NCI-H1092 treated with DMSO at 0.1 percent for 48 hours (cell line): ENCODE measurements around the gene MCM3AP.
"Not testable (repeated sequence)": the region's sequence is repeated elsewhere in the genome, so short reads cannot be mapped to it uniquely, and the experiment has no call there.

Source experiments
- DNase-seq: peaks from one replicate; lab custom pipeline; 2025; lab: John Stamatoyannopoulos, UW

The MCM3AP gene

DNA sequence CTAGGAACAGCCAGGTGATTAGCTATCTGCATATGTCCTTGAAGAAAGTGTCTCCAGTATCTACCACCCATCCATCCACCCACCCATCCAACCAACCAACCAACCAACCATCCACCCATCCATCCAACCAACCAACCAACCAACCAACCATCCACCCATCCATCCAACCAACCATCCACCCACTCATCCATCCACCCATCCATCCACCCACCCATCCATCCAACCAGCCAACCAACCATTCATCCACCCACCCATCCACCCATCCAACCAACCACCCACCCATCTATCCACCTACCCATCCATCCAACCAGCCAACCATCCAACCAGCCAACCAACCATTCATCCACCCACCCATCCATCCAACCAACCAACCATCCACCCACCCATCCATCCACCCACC is 26.2 kb upstream of the MCM3AP start:
- no peak for DNase-seq

- DNase-seq, result not testable (repeated sequence)
Observed at GRCh38 chr21:46310260-46310659, 24.8 kb upstream of the MCM3AP start.

DNA sequence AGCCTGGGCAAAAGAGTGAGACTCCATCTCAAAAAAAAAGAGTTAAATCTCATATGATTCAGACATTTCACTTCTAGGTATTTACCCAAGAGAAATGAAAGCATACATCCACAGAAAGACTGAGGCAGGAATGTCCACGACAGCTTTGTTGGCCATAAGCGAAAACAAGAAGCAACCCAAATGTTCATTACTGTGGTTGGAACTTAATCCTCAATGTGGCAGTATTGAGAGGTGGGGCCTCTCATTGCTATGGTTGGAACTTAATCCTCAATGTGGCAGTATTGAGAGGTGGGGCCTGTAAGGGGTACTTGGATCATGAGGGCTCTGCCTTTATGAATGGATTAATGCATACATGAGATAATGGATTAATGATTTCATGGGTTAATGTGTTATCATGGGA is 23.0 kb upstream of the MCM3AP start:
- no peak for DNase-seq

GRCh38 chr21:46307625-46308024 is 22.2 kb upstream of the MCM3AP start:
- no peak for DNase-seq

- DNase-seq, result no peak
Observed at GRCh38 chr21:46304955-46305354, 19.5 kb upstream of the MCM3AP start.

DNA sequence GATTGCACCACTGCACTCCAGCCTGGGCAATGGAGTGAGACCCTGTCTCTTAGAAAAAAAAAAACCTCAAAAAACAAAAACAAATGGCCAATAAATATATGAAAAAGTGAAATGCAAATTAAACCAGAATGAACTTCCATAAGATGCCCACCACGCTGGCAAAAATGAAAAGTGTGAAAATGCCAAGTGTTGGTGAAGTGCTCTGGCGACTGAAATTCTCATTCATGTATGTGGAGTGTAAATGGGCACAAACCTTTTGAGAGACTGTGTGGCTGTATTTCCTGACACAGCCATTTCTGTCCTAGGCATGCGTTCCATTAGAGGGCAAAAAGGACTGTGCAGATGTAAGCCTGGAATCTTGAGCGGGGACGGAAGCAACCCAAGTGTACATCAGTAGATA is 19.0 kb upstream of the MCM3AP start:
- no peak for DNase-seq

- DNase-seq, result no peak
Observed at GRCh38 chr21:46301759-46302158, 16.3 kb upstream of the MCM3AP start.

GRCh38 chr21:46299167-46299566 is 13.8 kb upstream of the MCM3AP start:
- no peak for DNase-seq

DNA sequence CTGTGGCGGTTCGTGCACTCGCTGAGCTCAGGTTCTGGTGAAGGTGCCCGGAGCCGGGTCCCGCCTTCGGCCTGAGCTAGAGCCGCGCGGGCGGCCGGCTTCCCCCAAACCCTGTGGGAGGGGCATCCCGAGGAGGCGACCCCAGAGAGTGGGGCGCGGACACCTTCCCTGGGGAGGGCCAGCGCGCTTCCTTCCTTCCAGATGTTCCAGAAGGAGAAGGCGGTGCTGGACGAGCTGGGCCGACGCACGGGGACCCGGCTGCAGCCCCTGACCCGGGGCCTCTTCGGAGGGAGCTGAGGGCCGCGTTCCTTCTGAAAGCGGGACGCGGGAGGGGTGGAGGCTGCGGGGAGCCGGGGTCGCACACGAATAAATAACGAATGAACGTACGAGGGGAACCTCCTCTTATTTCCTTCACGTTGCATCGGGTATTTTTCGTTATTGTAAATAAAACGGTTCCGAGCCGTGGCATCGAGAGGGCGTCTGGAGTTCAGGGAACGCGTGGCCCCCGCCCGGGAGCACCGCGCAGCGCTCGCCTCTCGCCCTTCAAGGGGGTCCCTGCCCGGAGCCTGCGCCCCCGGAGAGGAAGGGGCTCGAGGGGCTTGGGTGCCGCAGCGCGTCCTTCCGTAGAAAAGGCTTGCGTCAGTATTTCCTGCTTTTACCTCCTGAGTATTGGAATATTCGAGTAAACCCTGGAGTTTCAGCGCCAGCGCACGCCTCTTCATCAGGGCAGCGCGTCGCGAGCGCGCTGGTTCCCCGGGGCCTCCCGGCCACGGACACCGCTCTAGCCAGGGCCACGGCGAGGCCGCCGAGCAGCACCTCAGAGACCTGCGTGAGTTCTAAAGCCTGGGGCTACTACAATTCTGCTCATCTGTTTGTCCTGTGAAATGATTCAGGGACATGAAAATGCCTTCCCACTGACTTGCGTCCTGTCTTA is 12.2 kb upstream of the MCM3AP start:
- DNase-seq, result peak; percentile 45

DNA sequence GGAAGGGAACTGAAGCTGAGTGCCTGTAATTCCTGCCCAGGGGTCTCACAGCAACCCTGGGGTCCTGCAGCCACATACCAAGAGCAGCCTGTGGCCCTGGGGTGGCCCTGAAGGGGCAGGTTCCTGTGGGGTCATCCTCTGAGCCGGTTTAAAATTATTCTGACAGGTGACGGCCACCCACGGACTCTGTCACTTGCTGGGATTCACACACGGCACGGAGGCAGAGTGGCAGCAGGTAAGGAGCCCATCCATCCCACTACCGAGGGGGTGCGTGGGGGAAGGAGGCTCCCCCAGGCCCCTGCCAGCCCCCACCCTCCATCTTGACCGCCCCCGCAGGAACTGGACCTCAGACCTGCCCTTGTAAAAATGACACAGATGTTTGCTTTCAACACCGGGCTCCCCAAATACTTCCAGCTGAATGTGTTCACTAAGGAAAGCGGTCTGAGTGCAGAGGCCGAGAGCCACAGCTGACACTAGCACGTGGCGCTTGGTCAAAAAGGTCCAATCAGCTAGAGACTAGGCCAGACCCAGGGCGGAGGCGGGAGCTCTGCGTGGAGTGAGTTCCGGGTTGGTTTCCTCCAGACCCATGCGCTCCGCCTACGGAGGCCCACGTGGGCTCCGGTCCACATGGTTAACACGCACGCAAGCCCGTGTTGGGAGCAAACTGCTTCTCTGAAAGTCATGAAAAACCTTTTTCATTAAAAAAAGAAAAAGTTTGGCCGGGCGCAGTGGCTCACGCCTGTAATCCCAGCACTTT is 10.8 kb upstream of the MCM3AP start:
- DNase-seq, result peak; percentile 89

GRCh38 chr21:46295177-46295770 is 9.9 kb upstream of the MCM3AP start:
- DNase-seq, result peak; percentile 36

DNA sequence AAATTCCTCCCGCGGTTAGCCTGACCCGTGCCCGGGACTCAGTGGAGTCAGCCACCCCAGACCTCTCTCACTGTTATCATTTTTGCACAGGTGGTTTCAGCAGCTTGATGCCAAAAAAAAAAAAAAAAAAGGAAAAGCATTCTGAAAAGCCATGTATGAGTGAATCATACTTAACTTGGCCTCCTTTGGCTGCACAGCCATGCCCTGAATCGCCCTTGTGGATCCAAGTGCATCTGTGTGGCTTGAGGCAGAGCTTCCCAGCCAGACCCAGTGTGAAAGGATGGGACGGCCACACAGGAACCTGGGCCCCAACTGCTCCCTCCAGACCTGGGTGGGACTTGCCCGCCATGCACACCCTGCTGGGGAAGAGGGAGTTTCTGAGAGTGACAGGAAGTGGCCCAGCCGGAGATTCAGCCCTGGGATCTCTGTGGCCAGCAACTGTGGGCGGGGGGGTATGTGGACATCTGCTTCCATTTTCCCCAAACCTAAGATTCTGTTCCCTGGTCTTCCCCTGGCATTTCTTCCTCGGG is 9.3 kb upstream of the MCM3AP start:
- DNase-seq, result no peak

GRCh38 chr21:46291561-46291960 is 6.2 kb upstream of the MCM3AP start:
- DNase-seq, result no peak

DNA sequence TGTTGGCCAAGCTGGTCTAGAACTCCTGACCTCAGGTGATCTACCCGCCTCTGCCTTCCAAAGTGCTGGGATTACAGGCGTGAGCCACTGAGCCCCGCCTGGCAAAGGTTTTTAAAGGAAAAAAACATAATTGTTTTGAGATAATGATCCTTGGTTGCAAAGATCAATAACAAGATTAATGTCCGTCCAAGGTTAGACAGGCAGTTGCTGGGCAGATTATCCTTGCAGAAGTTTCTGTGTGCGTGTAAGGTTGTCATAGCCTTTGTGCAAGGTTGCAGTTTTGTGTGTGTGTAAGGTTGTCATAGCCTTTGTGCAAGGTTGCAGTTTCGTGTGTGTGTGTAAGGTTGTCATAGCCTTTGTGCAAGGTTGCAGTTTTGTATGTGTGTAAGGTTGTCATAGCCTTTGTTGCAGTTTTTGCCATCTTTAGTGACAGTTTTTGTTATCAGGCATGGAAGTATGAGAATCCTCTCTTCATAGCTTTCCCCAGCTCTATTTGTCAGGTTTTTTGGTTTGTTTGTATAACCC is 4.3 kb upstream of the MCM3AP start:
- DNase-seq, result no peak

DNA sequence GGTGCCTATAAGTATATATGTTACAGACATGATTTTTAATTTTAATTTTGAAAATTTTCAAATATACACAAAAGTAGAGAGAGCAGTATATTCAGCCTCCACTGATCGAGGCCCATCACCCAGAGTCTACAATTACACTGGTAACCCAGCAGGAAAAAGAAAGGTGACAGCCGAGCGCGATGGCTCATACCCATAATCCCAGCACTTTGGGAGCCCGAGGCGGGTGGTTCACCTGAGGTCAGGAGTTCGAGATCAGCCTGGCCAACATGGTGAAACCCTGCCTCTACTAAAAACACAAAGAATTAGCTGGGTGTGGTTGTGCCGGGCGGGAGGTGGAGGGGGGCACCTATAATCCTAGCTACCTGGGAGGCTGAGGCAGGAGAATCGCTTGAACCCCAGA is 2.1 kb upstream of the MCM3AP start:
- DNase-seq, result no peak

GRCh38 chr21:46286648-46287002 is 1.2 kb upstream of the MCM3AP start:
- no peak for DNase-seq

DNA sequence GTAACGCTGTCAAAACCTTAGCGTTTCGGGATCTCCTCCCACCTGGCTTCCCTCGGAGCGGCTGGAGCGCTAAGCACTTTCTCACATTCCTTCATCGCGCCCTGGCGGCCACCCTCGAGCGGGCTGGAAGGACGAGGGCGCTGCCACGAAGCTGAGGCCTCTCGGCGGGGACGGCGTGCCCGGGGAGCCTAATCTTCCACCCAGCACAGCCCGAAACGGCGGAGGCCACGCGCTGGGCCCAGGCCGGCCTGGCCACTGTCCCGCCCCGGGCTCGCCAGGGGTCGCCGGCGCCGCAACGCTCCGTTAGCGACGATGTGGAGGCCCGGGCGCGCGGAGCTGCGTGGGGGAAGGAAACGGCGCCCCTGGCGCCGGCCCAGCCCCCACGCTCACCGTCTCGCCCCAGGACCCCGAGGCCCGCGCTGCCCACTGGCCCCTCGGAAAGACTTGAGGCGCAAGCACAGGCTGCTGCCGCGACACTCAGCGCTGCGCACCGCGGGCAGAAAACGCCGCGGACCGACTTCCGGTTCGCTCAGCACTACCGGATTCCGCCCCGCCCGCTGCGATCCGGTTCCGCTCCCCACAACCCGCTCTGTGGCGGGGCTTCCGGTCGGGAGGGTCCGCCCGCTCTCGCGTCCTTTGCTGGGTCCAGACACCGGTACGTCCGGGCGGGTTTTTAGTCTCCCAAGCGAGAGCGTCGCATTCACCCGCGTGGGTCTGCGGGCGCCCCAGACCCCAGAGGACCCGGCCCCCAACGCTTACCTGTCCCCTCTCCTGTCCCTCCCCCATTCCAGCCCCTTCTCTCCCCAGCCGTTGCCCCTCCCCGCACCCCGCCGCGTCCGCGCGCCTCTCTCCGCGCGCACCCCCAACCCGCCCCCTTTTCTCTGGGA is 593 bp upstream of the MCM3AP start, which contains the start of gene YBEY:
YBEY (plus strand) TSS at position 582 of the 887 bp plus-strand sequence. CDS start 572 bp downstream, outside the sequence.
- peak; percentile 93 for DNase-seq

GRCh38 chr21:46284733-46285132 is 678 bp downstream of the MCM3AP start:
- DNase-seq, result no peak

- no peak for DNase-seq
Observed at GRCh38 chr21:46284077-46284644, 1.2 kb downstream of the MCM3AP start.

DNA sequence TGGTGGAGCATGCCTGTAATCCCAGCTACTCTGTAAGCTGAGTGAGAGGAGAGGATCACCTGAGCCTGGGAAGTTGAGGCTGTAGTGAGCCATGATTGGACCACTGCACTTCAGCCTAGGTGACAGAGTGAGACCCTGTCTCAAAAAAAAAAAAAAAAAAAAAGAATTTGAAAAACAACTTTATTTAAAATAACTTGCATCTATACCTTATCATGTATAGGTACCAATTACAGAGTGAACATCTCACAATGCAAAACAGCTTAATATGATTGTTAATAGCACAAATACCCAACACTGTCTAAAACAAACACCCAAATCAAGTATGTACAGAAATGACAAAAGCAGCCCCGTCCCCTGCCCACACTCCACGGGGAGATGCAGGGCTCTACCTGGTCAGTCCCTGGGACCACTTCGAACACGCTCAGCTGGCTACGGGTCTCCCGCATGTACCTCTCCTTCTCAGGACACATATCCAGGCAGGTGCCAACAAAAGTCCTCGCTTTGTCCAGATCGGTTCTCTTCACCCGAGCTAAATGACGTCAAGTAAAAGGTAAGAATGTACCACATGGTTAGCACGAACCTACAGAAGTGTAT is 10.5 kb downstream of the MCM3AP start:
- no peak for DNase-seq
